Trophoblast cell (in vitro differentiated cells and primary cell): ENCODE measurements around the gene UBE2E1.

Experiments used
- DNase-seq, 2 donors: peaks; one replicate each; pipeline ENCODE4 v3.0.0-alpha.2; 2016
- H2AFZ ChIP-seq: 2 replicates; pipeline ENCODE4 v1.6.1; 2013; ENCODE audit warnings: low read length, moderate library complexity, mild to moderate bottlenecking; ENCODE audit not compliant: insufficient read depth, poor library complexity
- H2AK5ac ChIP-seq: 2 replicates; pipeline ENCODE4 v1.6.1; 2013; ENCODE audit warnings: mild to moderate bottlenecking, low read length
- H2BK120ac ChIP-seq: 2 replicates; pipeline ENCODE4 v1.6.1; 2013; ENCODE audit warnings: low read length, mild to moderate bottlenecking, moderate library complexity; ENCODE audit not compliant: insufficient read depth, poor library complexity
- H2BK12ac ChIP-seq: 2 replicates; pipeline ENCODE4 v1.6.1; 2013; ENCODE audit warnings: mild to moderate bottlenecking, low read length, moderate library complexity
- H2BK5ac ChIP-seq: 2 replicates; pipeline ENCODE4 v1.6.1; 2013; ENCODE audit warnings: low read length, low read depth, moderate library complexity, mild to moderate bottlenecking; ENCODE audit not compliant: poor library complexity
- H3K14ac ChIP-seq: 2 replicates; pipeline ENCODE4 v1.6.1; 2013; ENCODE audit warnings: mild to moderate bottlenecking, low read length
- H3K18ac ChIP-seq: 2 replicates; pipeline ENCODE4 v1.6.1; 2013; ENCODE audit warnings: mild to moderate bottlenecking, low read length
- H3K23ac ChIP-seq: 2 replicates; pipeline ENCODE4 v1.6.1; 2013; ENCODE audit warnings: low read length
- H3K27ac ChIP-seq: 2 replicates; pipeline ENCODE4 v1.5.1; 2013; ENCODE audit warnings: low read depth, mild to moderate bottlenecking, inconsistent platforms, low read length, moderate library complexity
- H3K27me3 ChIP-seq: 2 replicates; pipeline ENCODE4 v1.6.1; 2013; ENCODE audit warnings: inconsistent platforms, mild to moderate bottlenecking, low read length, moderate library complexity; ENCODE audit not compliant: insufficient read depth
- H3K36me3 ChIP-seq, 2 experiments: 1 replicate in 1 of 2; 2 replicates in 1 of 2; pipeline ENCODE4 v1.6.1; 2013; ENCODE audit warnings: low read length in 2 of 2, mild to moderate bottlenecking in 2 of 2, moderate library complexity in 1 of 2; ENCODE audit not compliant: insufficient read depth in 2 of 2, control insufficient read depth in 1 of 2
- H3K4ac ChIP-seq: 2 replicates; pipeline ENCODE4 v1.6.1; 2013; ENCODE audit warnings: low read depth, mild to moderate bottlenecking, low read length, moderate library complexity
- H3K4me1 ChIP-seq, 2 experiments: 1 replicate in 1 of 2; 2 replicates in 1 of 2; pipeline ENCODE4 v1.6.1; 2013; ENCODE audit warnings: low read length in 2 of 2, mild to moderate bottlenecking in 2 of 2, moderate library complexity in 1 of 2; ENCODE audit not compliant: insufficient read depth in 2 of 2, control insufficient read depth in 1 of 2
- H3K4me2 ChIP-seq: 2 replicates; pipeline ENCODE4 v1.6.1; 2013; ENCODE audit warnings: inconsistent platforms, mild to moderate bottlenecking, low read length, moderate library complexity
- H3K4me3 ChIP-seq: 2 replicates; pipeline ENCODE4 v1.5.1; 2013; ENCODE audit warnings: mild to moderate bottlenecking, low read depth, low read length, inconsistent platforms
- H3K79me1 ChIP-seq: one replicate; pipeline ENCODE4 v1.6.1; 2013; ENCODE audit warnings: low read length
- H3K79me2 ChIP-seq: 2 replicates; pipeline ENCODE4 v1.6.1; 2013; ENCODE audit warnings: low read length, mild to moderate bottlenecking; ENCODE audit not compliant: control insufficient read depth, insufficient read depth, poor library complexity
- H3K9ac ChIP-seq: 2 replicates; pipeline ENCODE4 v1.6.1; 2013; ENCODE audit warnings: mild to moderate bottlenecking, low read length
- H3K9me3 ChIP-seq: 2 replicates; pipeline ENCODE4 v1.6.1; 2013; ENCODE audit warnings: low read depth, mild to moderate bottlenecking, control low read depth, inconsistent platforms, low read length; ENCODE audit not compliant: insufficient read depth
- H4K12ac ChIP-seq: 2 replicates; pipeline ENCODE4 v1.6.1; 2013; ENCODE audit warnings: low read depth, mild to moderate bottlenecking, low read length, moderate library complexity
- H4K8ac ChIP-seq: 2 replicates; pipeline ENCODE4 v1.6.1; 2013; ENCODE audit warnings: low read depth, mild to moderate bottlenecking, low read length, moderate library complexity
- H4K91ac ChIP-seq: one replicate; pipeline ENCODE4 v1.6.1; 2013; ENCODE audit warnings: low read depth, mild to moderate bottlenecking, low read length, moderate library complexity
- WGBS: extraction: QIAGEN DNeasy Blood & Tissue Kit; methylation state at CpG from one replicate; pipeline ENCODE4 v1.1.7; 2013; ENCODE audit warnings: missing lambda C conversion rate; ENCODE audit not compliant: insufficient read length, insufficient coverage; ENCODE audit errors: extremely low coverage; 5-methylcytosine and 5-hydroxymethylcytosine counted together

UBE2E1 gene

GRCh38 chr3:23894254-23895061 is 88.7 kb downstream of the UBE2E1 start:
- Histone ChIP-seq H2AK5ac (no peak overlapping the region), H2AFZ (no peak overlapping the region), H3K4me3 (no peak overlapping the region), H3K27me3 (no peaks in the 10 kb centered on the region), H3K14ac (no peak overlapping the region), H3K36me3 (peaks cover 6 to 15% of the 10 kb centered on the region in 2 experiments), H3K4me1 (no peaks in the 10 kb centered on the region), H4K8ac (no peak overlapping the region), H3K4me2 (no peak overlapping the region), H4K91ac (no peak overlapping the region), H3K79me1 (no peaks in the 10 kb centered on the region), H3K9me3 (peaks cover 3% of the 10 kb centered on the region), H3K4ac (no peak overlapping the region), H3K27ac (no peak overlapping the region), H2BK120ac (no peak overlapping the region), H3K79me2 (no peaks in the 10 kb centered on the region), H3K18ac (no peak overlapping the region), H2BK5ac (no peak overlapping the region), H3K23ac (no peak overlapping the region), H3K9ac (no peak overlapping the region), H2BK12ac (no peak overlapping the region), H4K12ac (no peak overlapping the region)
- WGBS = no CpG with 5 or more reads among the region's 8 CpGs
- no peak for DNase-seq

GRCh38 chr3:23895181-23895580 is 89.4 kb downstream of the UBE2E1 start:
- H3K9ac ChIP-seq = no peak overlapping the region
- no peak overlapping the region for H3K27ac ChIP-seq
- H3K79me1 ChIP-seq = no peaks in the 10 kb centered on the region
- H2BK12ac ChIP-seq = no peak overlapping the region
- no peak overlapping the region for H2BK120ac ChIP-seq
- H3K9me3 ChIP-seq = peaks cover 3% of the 10 kb centered on the region
- no peaks in the 10 kb centered on the region for H3K27me3 ChIP-seq
- peak; percentile 59 to 79 for DNase-seq
- no peak overlapping the region for H4K8ac ChIP-seq
- H3K79me2 ChIP-seq = no peaks in the 10 kb centered on the region
- no peak overlapping the region for H3K4ac ChIP-seq
- H3K36me3 ChIP-seq = peaks cover 6 to 16% of the 10 kb centered on the region in 2 experiments
- WGBS = 100% methylated on average over 1 of the region's 4 CpGs
- H3K4me1 ChIP-seq = no peaks in the 10 kb centered on the region
- H4K91ac ChIP-seq = no peak overlapping the region
- H3K14ac ChIP-seq = no peak overlapping the region
- no peak overlapping the region for H4K12ac ChIP-seq
- H3K18ac ChIP-seq = no peak overlapping the region
- no peak overlapping the region for H3K23ac ChIP-seq
- no peak overlapping the region for H2AFZ ChIP-seq
- H2AK5ac ChIP-seq = no peak overlapping the region
- H3K4me2 ChIP-seq = no peak overlapping the region
- no peak overlapping the region for H2BK5ac ChIP-seq
- H3K4me3 ChIP-seq = no peak overlapping the region

- DNase-seq = peak; percentile 17 to 80
- no peaks in the 10 kb centered on the region for H3K79me1 ChIP-seq
- no peaks in the 10 kb centered on the region for H3K79me2 ChIP-seq
- no peak overlapping the region for H3K4me3 ChIP-seq
- no peak overlapping the region for H2BK120ac ChIP-seq
- H3K9ac ChIP-seq = no peak overlapping the region
- H2AFZ ChIP-seq = no peak overlapping the region
- H3K4me1 ChIP-seq = no peaks in the 10 kb centered on the region
- H3K23ac ChIP-seq = no peak overlapping the region
- no peak overlapping the region for H4K8ac ChIP-seq
- H2AK5ac ChIP-seq = no peak overlapping the region
- no peaks in the 10 kb centered on the region for H3K27me3 ChIP-seq
- peaks cover 8 to 20% of the 10 kb centered on the region in 2 experiments for H3K36me3 ChIP-seq
- no peak overlapping the region for H3K14ac ChIP-seq
- H3K4me2 ChIP-seq = no peak overlapping the region
- H3K9me3 ChIP-seq = peaks cover 3% of the 10 kb centered on the region
- H4K91ac ChIP-seq = no peak overlapping the region
- no peak overlapping the region for H2BK12ac ChIP-seq
- no peak overlapping the region for H4K12ac ChIP-seq
- WGBS = no CpG with 5 or more reads among the region's 6 CpGs
- no peak overlapping the region for H3K18ac ChIP-seq
- H2BK5ac ChIP-seq = no peak overlapping the region
- H3K4ac ChIP-seq = no peak overlapping the region
- H3K27ac ChIP-seq = no peak overlapping the region
Observed at GRCh38 chr3:23900744-23901143, 95.0 kb downstream of the UBE2E1 start.

- H3K27ac ChIP-seq = no peak overlapping the region
- no peak overlapping the region for H2BK120ac ChIP-seq
- no peak overlapping the region for H2BK12ac ChIP-seq
- no peak overlapping the region for H4K91ac ChIP-seq
- H3K79me2 ChIP-seq = no peaks in the 10 kb centered on the region
- H3K4ac ChIP-seq = no peak overlapping the region
- no peak overlapping the region for H2BK5ac ChIP-seq
- H4K8ac ChIP-seq = no peak overlapping the region
- H3K4me3 ChIP-seq = no peak overlapping the region
- no peaks in the 10 kb centered on the region for H3K79me1 ChIP-seq
- H3K23ac ChIP-seq = no peak overlapping the region
- no peak overlapping the region for H4K12ac ChIP-seq
- no peak overlapping the region for H3K9ac ChIP-seq
- H2AFZ ChIP-seq = no peak overlapping the region
- H3K27me3 ChIP-seq = no peaks in the 10 kb centered on the region
- no peak overlapping the region for H3K4me2 ChIP-seq
- DNase-seq = no peak
- no peak overlapping the region for H2AK5ac ChIP-seq
- no peaks in the 10 kb centered on the region for H3K4me1 ChIP-seq
- peaks cover 7 to 15% of the 10 kb centered on the region in 2 experiments for H3K36me3 ChIP-seq
- H3K14ac ChIP-seq = no peak overlapping the region
- no peak overlapping the region for H3K18ac ChIP-seq
- no peaks in the 10 kb centered on the region for H3K9me3 ChIP-seq
Observed at GRCh38 chr3:23904545-23904944, 98.8 kb downstream of the UBE2E1 start.
